ENCODE measurements around the gene TMEM178B.

TMEM178B gene

GRCh38 chr7:141387521-141388217 lies 313.8 kb downstream of the TMEM178B start:
- Histone ChIP-seq H2BK12ac (ENCODE audit: low read length) (no peak overlapping the region), H2AK5ac (ENCODE audit: low read depth, low read length) (no peak overlapping the region), H2BK15ac (ENCODE audit: low read length) (no peak overlapping the region), H3K9me3 (replicated peaks in 1 of 2; ENCODE audit: control insufficient read depth in 2 of 2, insufficient read depth in 1 of 2, low read depth in 1 of 2, low read length in 2 of 2) (no peaks in the 10 kb centered on the region), H3K79me1 (ENCODE audit: low read depth, low read length) (no peaks in the 10 kb centered on the region), H3K18ac (ENCODE audit: low read length) (peak overlapping the region; percentile 25), H3K23ac (ENCODE audit: low read depth, low read length, poor library complexity) (no peak overlapping the region), H4K91ac (ENCODE audit: low read depth, low read length, poor library complexity) (no peak overlapping the region), H3K27me3 (ENCODE audit: control insufficient read depth in 3 of 3, insufficient read depth in 3 of 3, low read depth in 1 of 3, low read length in 3 of 3) (no peaks in the 10 kb centered on the region), H2BK120ac (ENCODE audit: low read depth, low read length) (peak overlapping the region; percentile 11), H3K4ac (ENCODE audit: low read length) (no peak overlapping the region), H3K4me1 (ENCODE audit: control insufficient read depth in 2 of 2, insufficient read depth in 1 of 2, low read depth in 1 of 2, low read length in 2 of 2) (peaks cover 0 to 2% of the 10 kb centered on the region in 2 donors), H3K4me2 (ENCODE audit: insufficient read depth, low read length, poor library complexity, severe bottlenecking) (no peak overlapping the region), H4K8ac (ENCODE audit: low read depth, low read length) (no peak overlapping the region), H3K14ac (ENCODE audit: low read length) (no peak overlapping the region), H2AFZ (ENCODE audit: low read length) (no peak overlapping the region), H3K9ac (ENCODE audit: low read depth, low read length, poor library complexity) (no peak overlapping the region), H2BK5ac (ENCODE audit: low read length) (no peak overlapping the region), H3K36me3 (replicated peaks in 1 of 2; ENCODE audit: control insufficient read depth in 2 of 2, insufficient read depth in 2 of 2, low read length in 2 of 2) (no peaks in the 10 kb centered on the region), H3K27ac (replicated peaks; ENCODE audit: low read length) (no peak overlapping the region), H3K4me3 (ENCODE audit: low read length in 2 of 2) (peak overlapping the region in 1 of 2 donors; percentile 62)
- WGBS, 2 donors (ENCODE audit: extremely low coverage in 2 of 2, insufficient read length in 2 of 2, insufficient replicate concordance in 1 of 2): no CpG with 5 or more reads among the region's 14 CpGs
- no peak for DNase-seq (ENCODE audit: low spot score)

DNA sequence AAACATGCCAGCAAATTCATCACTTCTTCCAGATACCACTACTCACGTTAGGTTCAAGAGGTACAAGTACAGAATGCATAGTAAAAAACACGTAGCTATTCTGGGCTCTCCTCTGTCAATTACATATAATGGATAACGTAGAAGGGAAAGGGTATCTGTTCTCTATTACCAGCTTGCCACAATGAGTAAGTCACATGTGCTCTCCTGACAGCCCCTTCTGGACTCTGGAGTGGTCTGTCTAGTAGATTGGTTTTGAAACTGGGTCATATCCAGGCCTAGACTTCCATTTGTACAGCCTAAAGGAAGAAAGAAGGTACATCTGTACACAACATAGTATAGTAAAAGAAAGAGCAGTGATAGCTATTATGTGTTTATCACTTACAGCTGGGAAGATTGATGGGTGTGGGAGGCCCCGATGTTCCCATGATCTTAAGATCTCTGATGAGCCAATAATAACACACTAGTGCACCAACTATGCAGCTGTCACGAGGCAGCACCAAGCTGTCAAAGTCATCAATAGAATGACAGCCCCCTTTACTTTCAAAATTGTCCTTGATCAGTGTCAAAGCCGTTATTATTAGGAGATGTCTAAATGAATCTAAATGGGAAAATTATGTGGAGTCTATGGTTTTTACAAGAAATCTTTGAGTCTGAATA lies 315.4 kb downstream of the TMEM178B start:
- no peak overlapping the region for H3K4me3 ChIP-seq (ENCODE audit: low read length in 2 of 2)
- peaks cover 0 to 2% of the 10 kb centered on the region in 2 donors for H3K4me1 ChIP-seq (ENCODE audit: control insufficient read depth in 2 of 2, insufficient read depth in 1 of 2, low read depth in 1 of 2, low read length in 2 of 2)
- no peak overlapping the region for H2BK15ac ChIP-seq (ENCODE audit: low read length)
- H2BK5ac ChIP-seq (ENCODE audit: low read length): no peak overlapping the region
- no peak overlapping the region for H3K23ac ChIP-seq (ENCODE audit: low read depth, low read length, poor library complexity)
- H3K9ac ChIP-seq (ENCODE audit: low read depth, low read length, poor library complexity): no peak overlapping the region
- no peak overlapping the region for H4K8ac ChIP-seq (ENCODE audit: low read depth, low read length)
- no peak overlapping the region for H2BK12ac ChIP-seq (ENCODE audit: low read length)
- H2AFZ ChIP-seq (ENCODE audit: low read length): no peak overlapping the region
- H3K18ac ChIP-seq (ENCODE audit: low read length): no peak overlapping the region
- no peak overlapping the region for H4K91ac ChIP-seq (ENCODE audit: low read depth, low read length, poor library complexity)
- H3K27ac ChIP-seq (replicated peaks; ENCODE audit: low read length): no peak overlapping the region
- no peak overlapping the region for H3K4me2 ChIP-seq (ENCODE audit: insufficient read depth, low read length, poor library complexity, severe bottlenecking)
- no peaks in the 10 kb centered on the region for H3K27me3 ChIP-seq (ENCODE audit: control insufficient read depth in 3 of 3, insufficient read depth in 3 of 3, low read depth in 1 of 3, low read length in 3 of 3)
- H3K14ac ChIP-seq (ENCODE audit: low read length): no peak overlapping the region
- H2AK5ac ChIP-seq (ENCODE audit: low read depth, low read length): no peak overlapping the region
- no peaks in the 10 kb centered on the region for H3K79me1 ChIP-seq (ENCODE audit: low read depth, low read length)
- DNase-seq (ENCODE audit: low spot score): no peak
- no peak overlapping the region for H3K4ac ChIP-seq (ENCODE audit: low read length)
- H3K9me3 ChIP-seq (replicated peaks in 1 of 2; ENCODE audit: control insufficient read depth in 2 of 2, insufficient read depth in 1 of 2, low read depth in 1 of 2, low read length in 2 of 2): no peaks in the 10 kb centered on the region
- H3K36me3 ChIP-seq (replicated peaks in 1 of 2; ENCODE audit: control insufficient read depth in 2 of 2, insufficient read depth in 2 of 2, low read length in 2 of 2): no peaks in the 10 kb centered on the region
- no CpG with 5 or more reads among the region's 6 CpGs for WGBS, 2 donors (ENCODE audit: extremely low coverage in 2 of 2, insufficient read length in 2 of 2, insufficient replicate concordance in 1 of 2)
- H2BK120ac ChIP-seq (ENCODE audit: low read depth, low read length): no peak overlapping the region

- Histone ChIP-seq H2BK12ac (ENCODE audit: low read length) (no peak overlapping the region), H3K79me1 (ENCODE audit: low read depth, low read length) (no peaks in the 10 kb centered on the region), H3K4me2 (ENCODE audit: insufficient read depth, low read length, poor library complexity, severe bottlenecking) (no peak overlapping the region), H2AFZ (ENCODE audit: low read length) (no peak overlapping the region), H3K4ac (ENCODE audit: low read length) (no peak overlapping the region), H3K36me3 (replicated peaks in 1 of 2; ENCODE audit: control insufficient read depth in 2 of 2, insufficient read depth in 2 of 2, low read length in 2 of 2) (no peaks in the 10 kb centered on the region), H3K4me3 (ENCODE audit: low read length in 2 of 2) (no peak overlapping the region), H4K91ac (ENCODE audit: low read depth, low read length, poor library complexity) (no peak overlapping the region), H3K9me3 (replicated peaks in 1 of 2; ENCODE audit: control insufficient read depth in 2 of 2, insufficient read depth in 1 of 2, low read depth in 1 of 2, low read length in 2 of 2) (no peaks in the 10 kb centered on the region), H2BK15ac (ENCODE audit: low read length) (no peak overlapping the region), H3K27me3 (ENCODE audit: control insufficient read depth in 3 of 3, insufficient read depth in 3 of 3, low read depth in 1 of 3, low read length in 3 of 3) (no peaks in the 10 kb centered on the region), H3K18ac (ENCODE audit: low read length) (no peak overlapping the region), H3K14ac (ENCODE audit: low read length) (no peak overlapping the region), H2AK5ac (ENCODE audit: low read depth, low read length) (no peak overlapping the region), H3K23ac (ENCODE audit: low read depth, low read length, poor library complexity) (no peak overlapping the region), H2BK5ac (ENCODE audit: low read length) (no peak overlapping the region), H3K9ac (ENCODE audit: low read depth, low read length, poor library complexity) (no peak overlapping the region), H4K8ac (ENCODE audit: low read depth, low read length) (no peak overlapping the region), H2BK120ac (ENCODE audit: low read depth, low read length) (no peak overlapping the region), H3K4me1 (ENCODE audit: control insufficient read depth in 2 of 2, insufficient read depth in 1 of 2, low read depth in 1 of 2, low read length in 2 of 2) (peaks cover 0 to 2% of the 10 kb centered on the region in 2 donors), H3K27ac (replicated peaks; ENCODE audit: low read length) (no peak overlapping the region)
- WGBS, 2 donors (ENCODE audit: extremely low coverage in 2 of 2, insufficient read length in 2 of 2, insufficient replicate concordance in 1 of 2): no CpG with 5 or more reads among the region's 6 CpGs
- DNase-seq (ENCODE audit: low spot score): no peak
These were observed 316.5 kb downstream of the TMEM178B start for GRCh38 chr7:141390339-141390738.

DNA sequence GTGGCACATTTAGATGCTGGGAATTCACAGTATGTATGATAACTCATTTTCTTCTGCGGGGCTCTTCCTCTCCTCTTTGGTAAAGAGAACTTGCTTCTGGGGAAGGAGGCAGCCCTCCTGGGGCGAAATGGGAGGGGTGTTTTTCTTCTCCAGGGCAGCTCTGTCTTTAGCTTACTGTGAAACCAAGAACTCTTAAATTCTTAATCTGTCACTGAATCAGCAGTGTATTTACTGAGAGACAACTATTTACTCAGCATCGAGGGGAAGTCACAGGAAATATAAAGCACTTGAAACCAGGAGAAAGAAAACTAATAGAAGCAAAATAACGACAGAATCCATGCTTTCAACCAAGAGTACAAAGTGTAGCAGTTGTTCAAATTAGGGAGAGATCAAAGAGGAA lies 319.2 kb downstream of the TMEM178B start:
- Histone ChIP-seq H4K8ac (ENCODE audit: low read depth, low read length) (no peak overlapping the region), H2BK15ac (ENCODE audit: low read length) (no peak overlapping the region), H2AFZ (ENCODE audit: low read length) (no peak overlapping the region), H2AK5ac (ENCODE audit: low read depth, low read length) (no peak overlapping the region), H3K36me3 (replicated peaks in 1 of 2; ENCODE audit: control insufficient read depth in 2 of 2, insufficient read depth in 2 of 2, low read length in 2 of 2) (no peaks in the 10 kb centered on the region), H3K18ac (ENCODE audit: low read length) (no peak overlapping the region), H3K4me1 (ENCODE audit: control insufficient read depth in 2 of 2, insufficient read depth in 1 of 2, low read depth in 1 of 2, low read length in 2 of 2) (no peaks in the 10 kb centered on the region), H2BK5ac (ENCODE audit: low read length) (no peak overlapping the region), H3K4me3 (ENCODE audit: low read length in 2 of 2) (no peak overlapping the region), H2BK120ac (ENCODE audit: low read depth, low read length) (no peak overlapping the region), H3K27me3 (ENCODE audit: control insufficient read depth in 3 of 3, insufficient read depth in 3 of 3, low read depth in 1 of 3, low read length in 3 of 3) (no peaks in the 10 kb centered on the region), H3K79me1 (ENCODE audit: low read depth, low read length) (no peaks in the 10 kb centered on the region), H3K9me3 (replicated peaks in 1 of 2; ENCODE audit: control insufficient read depth in 2 of 2, insufficient read depth in 1 of 2, low read depth in 1 of 2, low read length in 2 of 2) (no peaks in the 10 kb centered on the region), H4K91ac (ENCODE audit: low read depth, low read length, poor library complexity) (no peak overlapping the region), H2BK12ac (ENCODE audit: low read length) (no peak overlapping the region), H3K23ac (ENCODE audit: low read depth, low read length, poor library complexity) (no peak overlapping the region), H3K27ac (replicated peaks; ENCODE audit: low read length) (no peak overlapping the region), H3K9ac (ENCODE audit: low read depth, low read length, poor library complexity) (no peak overlapping the region), H3K14ac (ENCODE audit: low read length) (no peak overlapping the region), H3K4me2 (ENCODE audit: insufficient read depth, low read length, poor library complexity, severe bottlenecking) (no peak overlapping the region), H3K4ac (ENCODE audit: low read length) (no peak overlapping the region)
- no CpG with 5 or more reads among the region's 4 CpGs for WGBS, 2 donors (ENCODE audit: extremely low coverage in 2 of 2, insufficient read length in 2 of 2, insufficient replicate concordance in 1 of 2)
- no peak for DNase-seq (ENCODE audit: low spot score)
